Bronchial epithelial cell (primary cell): ENCODE results near the gene CASD1. TPM values are rescaled to one million over a fixed set of nuclear protein-coding genes. Genes with fewer than 3 reads are reported as not detected.

Source experiments
- DNase-seq: peaks from one replicate; pipeline ENCODE4 v3.0.0-alpha.2; 2010; ENCODE audit warnings: low read depth
- FAIRE-seq: peaks from 2 replicates; lab custom pipeline; 2011; peaks lifted over from hg19 to GRCh38; lab: Jason Lieb, UNC
- H3K27me3 ChIP-seq: 2 replicates; pipeline ENCODE4 v1.5.1; 2011; ENCODE audit warnings: low read length; ENCODE audit not compliant: control insufficient read depth, insufficient read depth
- H3K36me3 ChIP-seq: 2 replicates; pipeline ENCODE4 v1.5.1; 2011; ENCODE audit warnings: low read length; ENCODE audit not compliant: control insufficient read depth, insufficient read depth
- H3K4me3 ChIP-seq: 2 replicates; pipeline ENCODE4 v1.5.1; 2011; ENCODE audit warnings: mild to moderate bottlenecking, low read depth, low read length, control low read depth
- total RNA-seq: library from RNA; depleted of rRNA; stranded (reverse); fragments of >200 nt; gene quantifications from 2 replicates; pipeline ENCODE4 v1.2.1, GENCODE V29; 2014
- TF ChIP-seq, protein P1 (sequence below): IDR thresholded peaks from 2 replicates; pipeline ENCODE4 v1.5.1; 2011; ENCODE audit warnings: mild to moderate bottlenecking, moderate library complexity, low read length, control low read depth, inconsistent platforms; ENCODE audit not compliant: insufficient read depth, severe bottlenecking

Gene CASD1
- total RNA-seq, 1 donor from 2014 or later: 8.7 TPM

DNA sequence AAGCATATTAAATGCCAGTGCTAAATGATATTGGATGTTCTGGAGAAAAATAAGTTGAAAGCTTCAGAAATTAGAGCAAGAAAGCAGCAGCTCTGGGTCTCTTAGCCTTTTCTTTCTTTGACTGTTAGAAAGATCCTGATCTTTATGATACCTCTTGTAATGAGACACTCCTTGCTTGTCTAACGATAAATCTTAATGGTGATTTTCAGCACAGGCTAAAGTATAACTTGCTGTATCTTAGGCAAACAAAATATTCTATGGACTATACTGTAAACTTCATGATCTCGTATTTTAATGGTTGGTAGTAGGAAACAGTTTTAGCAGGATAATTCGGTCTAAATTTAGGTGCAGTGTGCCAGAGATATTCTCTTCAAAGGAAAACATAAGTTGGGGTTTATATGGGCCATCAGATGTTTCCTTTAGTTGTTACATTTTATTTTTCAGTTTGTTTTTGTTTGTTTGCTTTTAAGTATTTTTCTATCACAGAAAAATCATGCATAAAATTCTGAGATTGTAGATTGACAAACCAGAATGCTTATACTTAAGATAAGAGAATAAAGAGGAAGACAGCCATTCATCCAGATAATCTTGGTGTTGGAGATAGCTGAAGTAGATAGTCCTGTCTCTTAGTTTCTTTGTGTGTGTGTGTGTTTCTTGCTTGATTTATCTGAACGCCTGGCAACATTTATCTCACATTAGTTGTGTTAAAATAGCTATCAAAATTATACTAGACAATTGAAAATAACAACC lies 4.7 kb downstream of the CASD1 start:
- FAIRE-seq: no peak

DNA sequence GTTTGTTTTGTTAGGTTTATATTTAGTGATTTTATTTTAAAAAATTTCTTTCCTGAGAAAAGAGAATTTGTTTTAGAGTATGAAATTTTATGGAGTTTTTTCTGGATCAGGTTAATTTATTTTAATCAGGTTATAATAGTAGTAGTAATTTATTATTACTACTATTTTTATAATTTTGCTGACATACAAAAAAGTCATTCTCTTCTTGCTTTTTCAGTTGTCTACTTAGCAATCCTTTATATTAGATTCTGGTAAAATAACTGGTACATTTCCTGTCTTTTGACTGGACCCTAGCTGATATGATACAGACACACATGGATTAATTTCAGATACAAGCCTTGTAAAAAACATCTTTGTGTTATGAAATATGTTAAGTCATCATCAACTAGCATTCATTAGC lies 5.3 kb downstream of the CASD1 start:
- DNase-seq (no peak), FAIRE-seq (no peak)
- TF ChIP-seq, protein P1, sequence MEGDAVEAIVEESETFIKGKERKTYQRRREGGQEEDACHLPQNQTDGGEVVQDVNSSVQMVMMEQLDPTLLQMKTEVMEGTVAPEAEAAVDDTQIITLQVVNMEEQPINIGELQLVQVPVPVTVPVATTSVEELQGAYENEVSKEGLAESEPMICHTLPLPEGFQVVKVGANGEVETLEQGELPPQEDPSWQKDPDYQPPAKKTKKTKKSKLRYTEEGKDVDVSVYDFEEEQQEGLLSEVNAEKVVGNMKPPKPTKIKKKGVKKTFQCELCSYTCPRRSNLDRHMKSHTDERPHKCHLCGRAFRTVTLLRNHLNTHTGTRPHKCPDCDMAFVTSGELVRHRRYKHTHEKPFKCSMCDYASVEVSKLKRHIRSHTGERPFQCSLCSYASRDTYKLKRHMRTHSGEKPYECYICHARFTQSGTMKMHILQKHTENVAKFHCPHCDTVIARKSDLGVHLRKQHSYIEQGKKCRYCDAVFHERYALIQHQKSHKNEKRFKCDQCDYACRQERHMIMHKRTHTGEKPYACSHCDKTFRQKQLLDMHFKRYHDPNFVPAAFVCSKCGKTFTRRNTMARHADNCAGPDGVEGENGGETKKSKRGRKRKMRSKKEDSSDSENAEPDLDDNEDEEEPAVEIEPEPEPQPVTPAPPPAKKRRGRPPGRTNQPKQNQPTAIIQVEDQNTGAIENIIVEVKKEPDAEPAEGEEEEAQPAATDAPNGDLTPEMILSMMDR: no peak
- Histone ChIP-seq H3K36me3 (no peaks in the 10 kb centered on the region), H3K4me3 (no peak overlapping the region), H3K27me3 (no peaks in the 10 kb centered on the region)

More for the DNA sequence above, 4.7 kb downstream of the CASD1 start:
- Histone ChIP-seq H3K36me3 (no peaks in the 10 kb centered on the region), H3K27me3 (no peaks in the 10 kb centered on the region), H3K4me3 (no peak overlapping the region)
- DNase-seq: no peak
- TF ChIP-seq, protein P1: no peak

DNA sequence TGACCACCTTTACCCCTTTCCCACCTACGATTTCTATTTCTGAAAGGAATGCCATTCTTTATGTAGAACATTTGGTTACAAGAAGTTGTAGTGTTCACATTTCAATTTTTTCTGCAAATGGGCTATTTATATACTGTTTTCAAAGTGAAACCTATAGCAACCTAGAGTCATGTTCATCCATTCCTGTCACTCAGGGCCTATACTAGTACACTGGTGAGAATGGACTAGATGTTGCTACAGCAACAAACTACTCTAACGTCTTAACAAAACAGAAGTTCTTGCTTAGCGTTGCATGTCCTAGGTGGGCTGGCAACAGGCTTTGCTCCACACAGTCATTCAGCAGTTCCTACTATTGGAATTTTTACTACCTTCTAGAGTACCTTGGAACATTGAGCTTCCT lies 16.3 kb downstream of the CASD1 start:
- no peak overlapping the region for H3K4me3 ChIP-seq
- TF ChIP-seq, protein P1: no peak
- FAIRE-seq (no peak), DNase-seq (no peak)
- H3K27me3 ChIP-seq: no peaks in the 10 kb centered on the region
- H3K36me3 ChIP-seq: no peaks in the 10 kb centered on the region

DNA sequence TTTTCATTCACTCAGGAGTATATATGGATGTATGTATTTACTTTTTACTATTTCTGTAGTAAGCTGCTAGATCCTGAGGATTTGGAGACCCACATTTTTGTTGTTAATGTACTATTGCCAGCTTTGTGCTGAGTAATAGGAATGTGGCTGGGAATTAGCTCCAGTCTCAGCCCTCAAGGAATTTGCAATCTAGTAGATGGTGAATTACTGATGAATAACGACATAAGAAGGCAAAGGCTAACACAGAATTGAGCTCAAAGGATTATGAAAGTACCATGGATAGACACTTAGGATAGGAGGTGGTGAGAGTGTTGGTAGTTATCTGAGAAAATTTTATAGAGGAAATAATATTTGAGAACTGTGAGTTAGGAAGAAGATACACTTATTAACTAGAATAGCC lies 19.9 kb downstream of the CASD1 start:
- no peak overlapping the region for H3K4me3 ChIP-seq
- FAIRE-seq (no peak), DNase-seq (no peak)
- H3K27me3 ChIP-seq: no peaks in the 10 kb centered on the region
- TF ChIP-seq, protein P1: no peak
- no peaks in the 10 kb centered on the region for H3K36me3 ChIP-seq

DNA sequence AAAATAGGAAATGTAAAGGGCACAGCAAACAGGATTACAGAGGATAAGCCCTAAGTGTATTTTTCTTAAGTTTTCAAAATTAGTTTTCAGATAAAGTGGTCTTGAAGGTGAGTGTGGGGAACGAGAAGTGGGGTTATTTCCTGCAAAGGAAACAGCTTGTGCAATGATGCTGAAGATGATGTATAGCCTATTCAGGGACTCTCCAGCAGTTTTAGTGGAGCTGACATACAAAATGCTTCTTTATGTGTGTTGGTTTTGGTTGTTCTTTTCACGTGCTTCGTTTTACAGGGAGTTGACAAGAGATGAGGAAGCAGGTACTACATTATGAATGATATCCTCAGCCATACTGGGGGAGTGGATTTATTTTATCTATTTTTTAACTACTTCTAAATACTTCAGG lies 20.5 kb downstream of the CASD1 start:
- DNase-seq: no peak
- no peak overlapping the region for H3K4me3 ChIP-seq
- no peak for FAIRE-seq

More for the DNA sequence above, 20.5 kb downstream of the CASD1 start:
- Histone ChIP-seq H3K36me3 (no peaks in the 10 kb centered on the region), H3K27me3 (no peaks in the 10 kb centered on the region)
- TF ChIP-seq, protein P1: no peak
